HepG2 (cell line): Measurements from ENCODE around the gene NUP93. TPM values are rescaled to one million over a fixed set of nuclear protein-coding genes. Genes with fewer than 3 reads are reported as not detected.

Experiments
- ARID5B ChIP-seq: IDR thresholded peaks from 2 replicates; pipeline ENCODE4 v1.4.0; 2020; ENCODE audit warnings: mild to moderate bottlenecking, missing genetic modification reagents
- CCDC6 ChIP-seq: sonication (generic); formaldehyde crosslinking; IDR thresholded peaks from 2 replicates; pipeline ENCODE4 v1.8.1; 2022; ENCODE audit warnings: mild to moderate bottlenecking, missing genetic modification reagents, moderate library complexity
- CREM ChIP-seq, 2 experiments: sonication (generic) in 1 of 2; formaldehyde crosslinking in 1 of 2; IDR thresholded peaks; 2 replicates each; pipeline versions ENCODE4 v1.4.0 to v1.6.1; 2016 to 2020; ENCODE audit warnings: antibody characterized with exemption in 1 of 2, mild to moderate bottlenecking in 1 of 2, missing genetic modification reagents in 1 of 2
- FOSL2 ChIP-seq: sonication (generic); formaldehyde crosslinking; IDR thresholded peaks from 2 replicates; pipeline ENCODE4 v1.4.0; 2020; ENCODE audit warnings: missing genetic modification reagents
- FOXA3 ChIP-seq: IDR thresholded peaks from 2 replicates; pipeline ENCODE4 v1.6.1; 2016; ENCODE audit warnings: missing genetic modification reagents, missing compliant biosample characterization
- GATA4 ChIP-seq: sonication (generic); IDR thresholded peaks from 2 replicates; pipeline ENCODE4 v1.6.1; 2016; ENCODE audit warnings: antibody characterized with exemption, low read depth, borderline replicate concordance
- HOXD1 ChIP-seq: sonication (generic); formaldehyde crosslinking; IDR thresholded peaks from 2 replicates; pipeline ENCODE4 v1.5.0; 2020; ENCODE audit warnings: missing genetic modification reagents
- MEIS2 ChIP-seq: sonication (generic); formaldehyde crosslinking; IDR thresholded peaks from 2 replicates; pipeline ENCODE4 v1.9.0; 2021; ENCODE audit warnings: mild to moderate bottlenecking, missing genetic modification reagents
- NCOA2 ChIP-seq: sonication (generic); formaldehyde crosslinking; IDR thresholded peaks from 2 replicates; pipeline ENCODE4 v1.8.0; 2022; ENCODE audit warnings: inconsistent platforms
- POGZ ChIP-seq: sonication (generic); formaldehyde crosslinking; IDR thresholded peaks from 2 replicates; pipeline ENCODE4 v1.4.0; 2020; ENCODE audit warnings: mild to moderate bottlenecking, missing genetic modification reagents
- RCOR2 ChIP-seq: IDR thresholded peaks from 2 replicates; pipeline ENCODE4 v1.6.1; 2016; ENCODE audit warnings: missing biosample characterization, missing genetic modification reagents
- RNF2 ChIP-seq: fragments of 450-650 bp; conservative IDR thresholded peaks from 2 replicates; pipeline ENCODE4 v1.6.1; 2016; ENCODE audit warnings: low read depth
- RXRB ChIP-seq: IDR thresholded peaks from 2 replicates; pipeline ENCODE4 v1.6.1; 2016; ENCODE audit warnings: borderline replicate concordance, missing genetic modification reagents, missing compliant biosample characterization
- SIX1 ChIP-seq: sonication (generic); formaldehyde crosslinking; IDR thresholded peaks from 2 replicates; pipeline ENCODE4 v1.4.0; 2020; ENCODE audit warnings: missing genetic modification reagents, borderline replicate concordance
- SOX6 ChIP-seq, 2 experiments: fragments of 450-650 bp in 1 of 2; sonication (generic) in 1 of 2; formaldehyde crosslinking in 1 of 2; IDR thresholded peaks; 2 replicates each; pipeline versions ENCODE4 v1.4.0 to v1.6.1; 2017 to 2020; ENCODE audit warnings: antibody characterized with exemption in 1 of 2, mild to moderate bottlenecking in 1 of 2, missing genetic modification reagents in 1 of 2
- TEAD3 ChIP-seq: optimal IDR thresholded peaks from 2 replicates; pipeline ENCODE3; 2016; ENCODE audit warnings: borderline replicate concordance
- ZNF24 ChIP-seq: fragments of 450-650 bp; IDR thresholded peaks from 2 replicates; pipeline ENCODE4 v1.6.1; 2017; ENCODE audit warnings: antibody characterized with exemption, mild to moderate bottlenecking
- ZNF34 ChIP-seq: sonication (generic); formaldehyde crosslinking; IDR thresholded peaks from 2 replicates; pipeline ENCODE4 v1.4.0; 2020; ENCODE audit warnings: mild to moderate bottlenecking, missing genetic modification reagents, borderline replicate concordance
- ZNF343 ChIP-seq: sonication (generic); formaldehyde crosslinking; IDR thresholded peaks from 2 replicates; pipeline ENCODE4 v1.4.0; 2020; ENCODE audit warnings: mild to moderate bottlenecking, missing genetic modification reagents
- ZNF562 ChIP-seq: sonication (generic); formaldehyde crosslinking; IDR thresholded peaks from 2 replicates; pipeline ENCODE4 v1.8.0; 2022; ENCODE audit warnings: missing genetic modification reagents, borderline replicate concordance
- ZNF644 ChIP-seq: IDR thresholded peaks from 2 replicates; pipeline ENCODE4 v1.6.1; 2016; ENCODE audit warnings: low read depth
- ZNF792 ChIP-seq: IDR thresholded peaks from 2 replicates; pipeline ENCODE4 v1.6.1; 2016
- ZSCAN12 ChIP-seq: sonication (generic); formaldehyde crosslinking; IDR thresholded peaks from 2 replicates; pipeline ENCODE4 v1.9.0; 2021; ENCODE audit warnings: mild to moderate bottlenecking, missing genetic modification reagents
- ZSCAN31 ChIP-seq: sonication (generic); formaldehyde crosslinking; IDR thresholded peaks from 2 replicates; pipeline ENCODE4 v1.5.0; 2020; ENCODE audit warnings: low read depth, mild to moderate bottlenecking, missing genetic modification reagents
- polyA plus RNA-seq, 8 experiments: library from polyadenylated mRNA; depleted of rRNA in 3 of 8; stranded (reverse) in 7 of 8; unstranded in 1 of 8; fragments of >200 nt; fragmentation: Illumina TruSeq in 4 of 8; extraction: Trizol in 4 of 8; gene quantifications; 2 replicates each; pipeline versions ENCODE4 v1.2.1 to v1.2.3, GENCODE V29; 2011 to 2016; ENCODE audit warnings: low read depth in 4 of 8, missing spikeins in 1 of 8, mixed read lengths in 1 of 8; ENCODE audit not compliant: insufficient read depth in 1 of 8
- total RNA-seq, 5 experiments: library from RNA; depleted of rRNA; stranded (reverse); fragments of >200 nt; fragmentation: Illumina TruSeq; extraction: Trizol; gene quantifications; 2 replicates each; pipeline ENCODE4 v1.2.3, GENCODE V29; 2016; ENCODE audit warnings: low read depth in 1 of 5
- TF ChIP-seq, protein P1 (sequence below): sonication (generic); formaldehyde crosslinking; IDR thresholded peaks from 2 replicates; pipeline ENCODE4 v1.4.0; 2020; ENCODE audit warnings: missing genetic modification reagents
- TF ChIP-seq, protein P2 (sequence below): sonication (generic); formaldehyde crosslinking; conservative IDR thresholded peaks from 2 replicates; pipeline ENCODE4 v1.5.0; 2020; ENCODE audit warnings: missing genetic modification reagents

The NUP93 gene
- total and polyA plus RNA-seq, 2 of the 13 experiments (the other 11 are each of a cell fraction or from before 2014, with no cell fraction given), result 58.5 to 140 TPM

DNA sequence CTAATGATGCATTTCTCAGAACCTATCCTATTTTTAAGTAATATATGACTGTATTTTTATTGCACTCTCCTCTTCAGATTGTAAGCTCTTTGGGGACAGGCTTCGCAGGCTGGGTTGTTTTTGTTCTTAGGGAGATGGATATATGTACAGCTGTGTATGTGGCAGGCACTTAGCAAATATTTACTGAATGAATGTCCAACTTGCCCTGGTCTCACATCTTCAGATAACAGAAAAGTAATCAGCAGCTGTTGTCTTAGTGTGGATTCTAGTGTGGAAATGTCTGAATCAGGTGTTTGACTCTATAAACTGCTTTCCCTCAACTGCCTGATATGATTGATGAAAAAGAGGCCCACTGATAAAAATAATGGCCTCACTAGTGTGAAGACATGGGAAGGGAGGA is 88.0 kb downstream of the NUP93 start (continued):
- peak; percentile 97 for TF ChIP-seq RCOR2 (CRISPR knock-in tag)
- peak; percentile 82 for TF ChIP-seq RXRB
- TF ChIP-seq RNF2, result no peak
- TF ChIP-seq SIX1 (CRISPR knock-in tag), result peak; percentile 36; the same call in 1 of the 2 replicates
- TF ChIP-seq, protein P1, sequence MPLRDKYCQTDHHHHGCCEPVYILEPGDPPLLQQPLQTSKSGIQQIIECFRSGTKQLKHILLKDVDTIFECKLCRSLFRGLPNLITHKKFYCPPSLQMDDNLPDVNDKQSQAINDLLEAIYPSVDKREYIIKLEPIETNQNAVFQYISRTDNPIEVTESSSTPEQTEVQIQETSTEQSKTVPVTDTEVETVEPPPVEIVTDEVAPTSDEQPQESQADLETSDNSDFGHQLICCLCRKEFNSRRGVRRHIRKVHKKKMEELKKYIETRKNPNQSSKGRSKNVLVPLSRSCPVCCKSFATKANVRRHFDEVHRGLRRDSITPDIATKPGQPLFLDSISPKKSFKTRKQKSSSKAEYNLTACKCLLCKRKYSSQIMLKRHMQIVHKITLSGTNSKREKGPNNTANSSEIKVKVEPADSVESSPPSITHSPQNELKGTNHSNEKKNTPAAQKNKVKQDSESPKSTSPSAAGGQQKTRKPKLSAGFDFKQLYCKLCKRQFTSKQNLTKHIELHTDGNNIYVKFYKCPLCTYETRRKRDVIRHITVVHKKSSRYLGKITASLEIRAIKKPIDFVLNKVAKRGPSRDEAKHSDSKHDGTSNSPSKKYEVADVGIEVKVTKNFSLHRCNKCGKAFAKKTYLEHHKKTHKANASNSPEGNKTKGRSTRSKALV (CRISPR knock-in tag), result peak; percentile 32; the same call in 1 of the 2 replicates
- TF ChIP-seq ARID5B (CRISPR knock-in tag), result peak; percentile 96
- TF ChIP-seq MEIS2, result peak; percentile 76; the same call in 1 of the 2 replicates
- peak; percentile 97 for TF ChIP-seq FOXA3 (CRISPR knock-in tag)
- TF ChIP-seq ZNF562 (CRISPR knock-in tag), result no peak
- peak; percentile 97 for TF ChIP-seq HOXD1
- TF ChIP-seq, protein P2, sequence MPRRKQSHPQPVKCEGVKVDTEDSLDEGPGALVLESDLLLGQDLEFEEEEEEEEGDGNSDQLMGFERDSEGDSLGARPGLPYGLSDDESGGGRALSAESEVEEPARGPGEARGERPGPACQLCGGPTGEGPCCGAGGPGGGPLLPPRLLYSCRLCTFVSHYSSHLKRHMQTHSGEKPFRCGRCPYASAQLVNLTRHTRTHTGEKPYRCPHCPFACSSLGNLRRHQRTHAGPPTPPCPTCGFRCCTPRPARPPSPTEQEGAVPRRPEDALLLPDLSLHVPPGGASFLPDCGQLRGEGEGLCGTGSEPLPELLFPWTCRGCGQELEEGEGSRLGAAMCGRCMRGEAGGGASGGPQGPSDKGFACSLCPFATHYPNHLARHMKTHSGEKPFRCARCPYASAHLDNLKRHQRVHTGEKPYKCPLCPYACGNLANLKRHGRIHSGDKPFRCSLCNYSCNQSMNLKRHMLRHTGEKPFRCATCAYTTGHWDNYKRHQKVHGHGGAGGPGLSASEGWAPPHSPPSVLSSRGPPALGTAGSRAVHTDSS (CRISPR knock-in tag), result no peak
- TF ChIP-seq ZNF34 (CRISPR knock-in tag), result no peak
- TF ChIP-seq TEAD3 (CRISPR knock-in tag), result peak; percentile 88
- 0 out of 2 replicates have a peak, but pooled peaks have one; percentile 26 for TF ChIP-seq ZNF644 (CRISPR knock-in tag)
- no peak for TF ChIP-seq ZSCAN12 (CRISPR knock-in tag)
- TF ChIP-seq POGZ (CRISPR knock-in tag), result peak; percentile 56; the same call in 1 of the 2 replicates
- TF ChIP-seq ZNF343 (CRISPR knock-in tag), result no peak
- TF ChIP-seq CREM (IDR thresholded peaks at IDR 0.05), result peak; percentile 65; the same call in 1 of the 2 replicates
- no peak for TF ChIP-seq CREM (CRISPR knock-in tag; IDR thresholded peaks at IDR 0.05)
- peak; percentile 77 for TF ChIP-seq NCOA2 (CRISPR knock-in tag)
- TF ChIP-seq CCDC6 (CRISPR knock-in tag), result peak; percentile 56; the same call in 1 of the 2 replicates
- peak; percentile 89 for TF ChIP-seq GATA4
- TF ChIP-seq ZNF792 (CRISPR knock-in tag), result peak; percentile 26; the same call in 1 of the 2 replicates
- TF ChIP-seq ZSCAN31 (CRISPR knock-in tag), result no peak
- TF ChIP-seq ZNF24, result 0 out of 2 replicates have a peak, but pooled peaks have one; percentile 17
- peak; percentile 82 for TF ChIP-seq FOSL2 (CRISPR knock-in tag)
- no peak for TF ChIP-seq SOX6 (IDR thresholded peaks at IDR 0.05)
- TF ChIP-seq SOX6 (CRISPR knock-in tag; IDR thresholded peaks at IDR 0.05), result peak; percentile 83
